Glomerular endothelial cell (primary cell): Measurements from ENCODE around the gene CCAR1. TPM values are rescaled to one million over a fixed set of nuclear protein-coding genes. Genes with fewer than 3 reads are reported as not detected.
"Not testable (repeated sequence)": the region's sequence is repeated elsewhere in the genome, so short reads cannot be mapped to it uniquely, and the experiment has no call there.

Experiments used
- DNase-seq: peaks from one replicate; pipeline ENCODE4 v3.0.0-alpha.2; 2011; ENCODE audit warnings: low read depth, low spot score; ENCODE audit errors: extremely low read depth
- total RNA-seq: library from RNA; depleted of rRNA; stranded (reverse); fragments of >200 nt; gene quantifications from 2 replicates; pipeline ENCODE4 v1.2.3, GENCODE V29; 2015

The CCAR1 gene
- 33.2 and 66.8 TPM in 2 replicates for total RNA-seq

GRCh38 chr10:68720793-68721672 is at the start of gene CCAR1:
Gene CCAR1 (plus strand): TSS chr10:68721239. CDS start chr10:68722505, 1,266 bp downstream.
- DNase-seq, result peak; percentile 91

GRCh38 chr10:68684413-68684812 is 36.6 kb upstream of the CCAR1 start:
- DNase-seq, result no peak

- DNase-seq, result no peak
Observed at GRCh38 chr10:68696018-68696417, 25.0 kb upstream of the CCAR1 start.

GRCh38 chr10:68697106-68697505 is 23.9 kb upstream of the CCAR1 start:
- DNase-seq, result no peak

GRCh38 chr10:68700197-68700596 is 20.8 kb upstream of the CCAR1 start:
- DNase-seq, result no peak

GRCh38 chr10:68705548-68705947 is 15.5 kb upstream of the CCAR1 start:
- DNase-seq, result no peak

- not testable (repeated sequence) for DNase-seq
Observed at GRCh38 chr10:68708987-68709386, 12.1 kb upstream of the CCAR1 start.

- not testable (repeated sequence) for DNase-seq
Observed at GRCh38 chr10:68713065-68713464, 8.0 kb upstream of the CCAR1 start.

- DNase-seq, result no peak
Observed at GRCh38 chr10:68717435-68717834, 3.6 kb upstream of the CCAR1 start.

GRCh38 chr10:68721673-68722335 is 765 bp downstream of the CCAR1 start:
- DNase-seq, result no peak

- DNase-seq, result no peak
Observed at GRCh38 chr10:68725016-68725415, 4.0 kb downstream of the CCAR1 start.

- no peak for DNase-seq
Observed at GRCh38 chr10:68727146-68727545, 6.1 kb downstream of the CCAR1 start.

- DNase-seq, result no peak
Observed at GRCh38 chr10:68732651-68733050, 11.6 kb downstream of the CCAR1 start.

- DNase-seq, result no peak
Observed at GRCh38 chr10:68734349-68734748, 13.3 kb downstream of the CCAR1 start.

- no peak for DNase-seq
Observed at GRCh38 chr10:68735119-68735518, 14.1 kb downstream of the CCAR1 start.

GRCh38 chr10:68735739-68736138 is 14.7 kb downstream of the CCAR1 start:
- not testable (repeated sequence) for DNase-seq

GRCh38 chr10:68740676-68741075 is 19.6 kb downstream of the CCAR1 start:
- not testable (repeated sequence) for DNase-seq

- DNase-seq, result no peak
Observed at GRCh38 chr10:68742397-68742796, 21.4 kb downstream of the CCAR1 start.

GRCh38 chr10:68752711-68753350 is 31.8 kb downstream of the CCAR1 start:
- no peak for DNase-seq

- no peak for DNase-seq
Observed at GRCh38 chr10:68756246-68756645, 35.2 kb downstream of the CCAR1 start.

GRCh38 chr10:68756766-68757165 is 35.7 kb downstream of the CCAR1 start:
- DNase-seq, result no peak
